PFSK-1 (cell line): ENCODE results near the gene SPOCK3.

Experiments used
- FOXP2 ChIP-seq: optimal IDR thresholded peaks from 2 replicates; pipeline ENCODE3; 2011; ENCODE audit warnings: borderline replicate concordance, control low read depth, inconsistent platforms; ENCODE audit not compliant: insufficient read depth; ENCODE audit errors: extremely low read length, extremely low read depth
- POLR2AphosphoS5 ChIP-seq: IDR thresholded peaks from 2 replicates; pipeline ENCODE4 v1.6.1; 2012; ENCODE audit warnings: low read depth, mild to moderate bottlenecking, control low read depth, low read length, moderate library complexity
- REST ChIP-seq, 2 experiments: IDR thresholded peaks; 2 replicates each; pipeline versions ENCODE4 v1.6.1 to v1.8.0; 2011 to 2012; ENCODE audit warnings: low read depth in 2 of 2, low read length in 2 of 2, control low read depth in 1 of 2, inconsistent platforms in 1 of 2, mild to moderate bottlenecking in 1 of 2, moderate library complexity in 1 of 2; ENCODE audit not compliant: insufficient read depth in 1 of 2
- SIN3A ChIP-seq: IDR thresholded peaks from 2 replicates; pipeline ENCODE4 v1.6.1; 2012; ENCODE audit warnings: mild to moderate bottlenecking, low read length, moderate library complexity, borderline replicate concordance; ENCODE audit not compliant: insufficient read depth
- TAF1 ChIP-seq: IDR thresholded peaks from 2 replicates; pipeline ENCODE4 v1.6.1; 2012; ENCODE audit warnings: low read length, control low read depth, borderline replicate concordance; ENCODE audit not compliant: insufficient read depth

Gene SPOCK3

GRCh38 chr4:167052631-167053091, 181.6 kb downstream of the SPOCK3 start:
- no peak for TF ChIP-seq SIN3A
- TF ChIP-seq FOXP2 = no peak
- no peak for TF ChIP-seq TAF1
- TF ChIP-seq POLR2AphosphoS5 = no peak
- TF ChIP-seq REST (IDR thresholded peaks at IDR 0.05; ENCODE audit: insufficient read depth in 1 of 2, low read depth in 2 of 2, low read length in 2 of 2) = no peak

GRCh38 chr4:167049257-167049656, 185.0 kb downstream of the SPOCK3 start:
- no peak for TF ChIP-seq POLR2AphosphoS5
- no peak for TF ChIP-seq REST (IDR thresholded peaks at IDR 0.05; ENCODE audit: insufficient read depth in 1 of 2, low read depth in 2 of 2, low read length in 2 of 2)
- no peak for TF ChIP-seq TAF1
- no peak for TF ChIP-seq SIN3A
- no peak for TF ChIP-seq FOXP2

GRCh38 chr4:167041524-167041923, 192.8 kb downstream of the SPOCK3 start:
- no peak for TF ChIP-seq REST (IDR thresholded peaks at IDR 0.05; ENCODE audit: insufficient read depth in 1 of 2, low read depth in 2 of 2, low read length in 2 of 2)
- no peak for TF ChIP-seq FOXP2
- no peak for TF ChIP-seq TAF1
- TF ChIP-seq SIN3A = no peak
- TF ChIP-seq POLR2AphosphoS5 = no peak

- TF ChIP-seq SIN3A = no peak
- no peak for TF ChIP-seq POLR2AphosphoS5
- TF ChIP-seq REST (IDR thresholded peaks at IDR 0.05; ENCODE audit: insufficient read depth in 1 of 2, low read depth in 2 of 2, low read length in 2 of 2) = no peak
- TF ChIP-seq TAF1 = no peak
- no peak for TF ChIP-seq FOXP2
Observed at GRCh38 chr4:167035390-167035789, 198.9 kb downstream of the SPOCK3 start.

GRCh38 chr4:167034983-167035382, 199.3 kb downstream of the SPOCK3 start:
- TF ChIP-seq SIN3A (no peak), POLR2AphosphoS5 (no peak), TAF1 (no peak), REST (IDR thresholded peaks at IDR 0.05; ENCODE audit: insufficient read depth in 1 of 2, low read depth in 2 of 2, low read length in 2 of 2) (no peak), FOXP2 (no peak)
